ENCODE measurements around the gene IMPA2. TPM values are rescaled to one million over a fixed set of nuclear protein-coding genes. Genes with fewer than 3 reads are reported as not detected.
A peak's percentile ranks its signal among the peaks of the same experiment; 100 is the strongest.

IMPA2 gene
- total RNA-seq, 1 experiment from 2014 or later, result 12.8 TPM

- Mint-ChIP-seq H3K9me3 (ENCODE audit: unreplicated experiment) (no peaks in the 10 kb centered on the region), H3K36me3 (ENCODE audit: insufficient read depth, unreplicated experiment) (peaks cover 23% of the 10 kb centered on the region), H3K27me3 (ENCODE audit: insufficient read depth, unreplicated experiment) (no peaks in the 10 kb centered on the region), H3K27ac (ENCODE audit: low read depth, unreplicated experiment) (peak overlapping the region; percentile 59), H3K4me1 (ENCODE audit: insufficient read depth, unreplicated experiment) (peaks cover 17% of the 10 kb centered on the region), H3K4me3 (ENCODE audit: unreplicated experiment) (no peak overlapping the region)
- BruUV-seq (replicated peaks), result no TSS peak
- ChIA-PET POLR2A (interaction anchor here (0.8 to 3.1 kb wide), 7 partner anchors 10 to 106 kb away, joined by 3 to 12 read pairs (median 6); no protein-coding TSS in a partner anchor), CTCF (interaction anchor here (0.7 to 3.0 kb wide), 8 partner anchors 17 to 836 kb away, joined by 3 to 16 read pairs (median 5); no protein-coding TSS in a partner anchor)
- peak; percentile 94 for DNase-seq (ENCODE audit: unreplicated experiment)
- intact Hi-C loops (cut with micrococcal nuclease), result no loop called here
- TF ChIP-seq, protein P1, sequence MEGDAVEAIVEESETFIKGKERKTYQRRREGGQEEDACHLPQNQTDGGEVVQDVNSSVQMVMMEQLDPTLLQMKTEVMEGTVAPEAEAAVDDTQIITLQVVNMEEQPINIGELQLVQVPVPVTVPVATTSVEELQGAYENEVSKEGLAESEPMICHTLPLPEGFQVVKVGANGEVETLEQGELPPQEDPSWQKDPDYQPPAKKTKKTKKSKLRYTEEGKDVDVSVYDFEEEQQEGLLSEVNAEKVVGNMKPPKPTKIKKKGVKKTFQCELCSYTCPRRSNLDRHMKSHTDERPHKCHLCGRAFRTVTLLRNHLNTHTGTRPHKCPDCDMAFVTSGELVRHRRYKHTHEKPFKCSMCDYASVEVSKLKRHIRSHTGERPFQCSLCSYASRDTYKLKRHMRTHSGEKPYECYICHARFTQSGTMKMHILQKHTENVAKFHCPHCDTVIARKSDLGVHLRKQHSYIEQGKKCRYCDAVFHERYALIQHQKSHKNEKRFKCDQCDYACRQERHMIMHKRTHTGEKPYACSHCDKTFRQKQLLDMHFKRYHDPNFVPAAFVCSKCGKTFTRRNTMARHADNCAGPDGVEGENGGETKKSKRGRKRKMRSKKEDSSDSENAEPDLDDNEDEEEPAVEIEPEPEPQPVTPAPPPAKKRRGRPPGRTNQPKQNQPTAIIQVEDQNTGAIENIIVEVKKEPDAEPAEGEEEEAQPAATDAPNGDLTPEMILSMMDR (IDR thresholded peaks at IDR 0.05; ENCODE audit: unreplicated experiment), result no peak
Measured at GRCh38 chr18:12015416-12016062, 34.2 kb downstream of the IMPA2 start.

GRCh38 chr18:12017081-12017480, 35.8 kb downstream of the IMPA2 start:
- Mint-ChIP-seq H3K36me3 (ENCODE audit: insufficient read depth, unreplicated experiment) (peaks cover 23% of the 10 kb centered on the region), H3K4me1 (ENCODE audit: insufficient read depth, unreplicated experiment) (peaks cover 17% of the 10 kb centered on the region)

GRCh38 chr18:12018861-12019260, 37.6 kb downstream of the IMPA2 start:
- ChIA-PET CTCF (interaction anchor here (1.7 to 2.5 kb wide), 2 partner anchors 12 to 23 kb away, joined by 4 to 7 read pairs; no protein-coding TSS in a partner anchor), POLR2A (interaction anchor here (0.9 to 1.5 kb wide), 3 partner anchors 8 to 39 kb away, joined by 3 to 4 read pairs (median 3); no protein-coding TSS in a partner anchor)
- no TSS peak for BruUV-seq (replicated peaks)
- Mint-ChIP-seq H3K9me3 (ENCODE audit: unreplicated experiment) (no peaks in the 10 kb centered on the region), H3K36me3 (ENCODE audit: insufficient read depth, unreplicated experiment) (peaks cover 23% of the 10 kb centered on the region), H3K4me1 (ENCODE audit: insufficient read depth, unreplicated experiment) (peaks cover 17% of the 10 kb centered on the region), H3K4me3 (ENCODE audit: unreplicated experiment) (no peak overlapping the region), H3K27me3 (ENCODE audit: insufficient read depth, unreplicated experiment) (no peaks in the 10 kb centered on the region), H3K27ac (ENCODE audit: low read depth, unreplicated experiment) (no peak overlapping the region)
- no peak for DNase-seq (ENCODE audit: unreplicated experiment)
- intact Hi-C loops (cut with micrococcal nuclease), result no loop called here
- TF ChIP-seq, protein P1 (IDR thresholded peaks at IDR 0.05; ENCODE audit: unreplicated experiment), result no peak

More at GRCh38 chr18:12017081-12017480, 35.8 kb downstream of the IMPA2 start:
- ChIA-PET CTCF (interaction anchor here (0.6 to 3.0 kb wide), 2 partner anchors 79 to 95 kb away, joined by 5 to 16 read pairs; no protein-coding TSS in a partner anchor), POLR2A (interaction anchor here (1.0 to 2.5 kb wide), 2 partner anchors 22 to 70 kb away, joined by 3 to 12 read pairs; no protein-coding TSS in a partner anchor)
- TF ChIP-seq, protein P1 (IDR thresholded peaks at IDR 0.05; ENCODE audit: unreplicated experiment), result no peak
- no TSS peak for BruUV-seq (replicated peaks)
- intact Hi-C loops (cut with micrococcal nuclease), result no loop called here
- Mint-ChIP-seq H3K27ac (ENCODE audit: low read depth, unreplicated experiment) (no peak overlapping the region), H3K4me3 (ENCODE audit: unreplicated experiment) (no peak overlapping the region), H3K27me3 (ENCODE audit: insufficient read depth, unreplicated experiment) (no peaks in the 10 kb centered on the region), H3K9me3 (ENCODE audit: unreplicated experiment) (no peaks in the 10 kb centered on the region)
- DNase-seq (ENCODE audit: unreplicated experiment), result no peak

DNA sequence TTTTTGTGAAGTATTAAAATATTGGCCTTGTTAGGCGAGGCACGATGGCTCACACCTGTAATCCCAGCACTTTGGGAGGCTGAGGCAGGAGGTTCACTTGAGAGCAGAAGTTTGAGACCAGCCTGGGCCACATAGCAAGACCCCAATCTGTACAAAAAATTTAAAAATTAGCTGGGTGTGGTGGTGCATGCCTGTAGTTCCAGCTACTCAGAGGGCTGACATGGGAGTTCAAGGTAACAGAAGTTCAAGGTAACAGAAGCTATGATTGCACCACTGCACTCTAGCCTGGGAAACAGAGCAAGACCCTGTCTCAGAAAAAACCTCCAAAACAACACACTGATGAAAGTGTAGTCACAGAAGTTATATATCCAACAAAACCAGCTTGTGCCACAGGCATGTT, 39.8 kb downstream of the IMPA2 start:
- H3K36me3 Mint-ChIP-seq (ENCODE audit: insufficient read depth, unreplicated experiment), result peaks cover 16% of the 10 kb centered on the region
- BruUV-seq (replicated peaks), result no TSS peak
- H3K4me3 Mint-ChIP-seq (ENCODE audit: unreplicated experiment), result no peak overlapping the region
- H3K4me1 Mint-ChIP-seq (ENCODE audit: insufficient read depth, unreplicated experiment), result peaks cover under 1% of the 10 kb centered on the region
- H3K27me3 Mint-ChIP-seq (ENCODE audit: insufficient read depth, unreplicated experiment), result no peaks in the 10 kb centered on the region
- H3K27ac Mint-ChIP-seq (ENCODE audit: low read depth, unreplicated experiment), result no peak overlapping the region
- CTCF ChIA-PET, result interaction anchor here (0.6 to 1.1 kb wide), 3 partner anchors 83 to 288 kb away, joined by 3 to 6 read pairs (median 5); no protein-coding TSS in a partner anchor
- no peaks in the 10 kb centered on the region for H3K9me3 Mint-ChIP-seq (ENCODE audit: unreplicated experiment)
- POLR2A ChIA-PET, result interaction anchor here (0.6 to 1.1 kb wide), 2 partner anchors 8 to 130 kb away, joined by 4 read pairs; no protein-coding TSS in a partner anchor
- TF ChIP-seq, protein P1 (IDR thresholded peaks at IDR 0.05; ENCODE audit: unreplicated experiment), result no peak
- intact Hi-C loops (cut with micrococcal nuclease), result no loop called here
- DNase-seq (ENCODE audit: unreplicated experiment), result no peak
